Measurements from ENCODE around the gene DUSP2.
A peak's percentile ranks its signal among the peaks of the same experiment; 100 is the strongest.

The DUSP2 gene

GRCh38 chr2:96097951-96098823 is 47.1 kb downstream of the DUSP2 start:
- Histone ChIP-seq H3K4me3 (ENCODE audit: control insufficient read depth in 1 of 7, extremely low read depth in 1 of 7, insufficient read depth in 4 of 7, low read depth in 2 of 7, low read length in 6 of 7) (no peak overlapping the region), H3K4me1 (ENCODE audit: control extremely low read depth in 1 of 4, control insufficient read depth in 4 of 4, insufficient read depth in 4 of 4, low read length in 3 of 4) (peaks cover 0 to 3% (median 0%) of the 10 kb centered on the region in 4 experiments), H3K9me3 (ENCODE audit: control extremely low read depth in 1 of 5, control insufficient read depth in 4 of 5, insufficient read depth in 2 of 5, low read depth in 1 of 5, low read length in 4 of 5) (no peaks in the 10 kb centered on the region), H3K27ac (ENCODE audit: insufficient read depth in 1 of 2, low read depth in 1 of 2, low read length in 2 of 2, poor library complexity in 1 of 2, severe bottlenecking in 2 of 2) (no peak overlapping the region), H3K36me3 (ENCODE audit: control insufficient read depth in 4 of 4, insufficient read depth in 4 of 4, low read length in 3 of 4) (no peaks in the 10 kb centered on the region), H3K27me3 (replicated peaks in 2 of 5; ENCODE audit: control insufficient read depth in 4 of 5, insufficient read depth in 5 of 5, low read length in 4 of 5) (no peaks in the 10 kb centered on the region)
- no peak for DNase-seq
- CTCF ChIA-PET = interaction anchor here (0.7 to 1.1 kb wide), 2 partner anchors 9 to 12 kb away, joined by 3 read pairs; no protein-coding TSS in a partner anchor
- 100% methylated on average over 6 of the region's 7 CpGs for WGBS (ENCODE audit: insufficient coverage)
- POLR2A ChIA-PET = no interaction called here

GRCh38 chr2:96097441-96097840 is 47.8 kb downstream of the DUSP2 start:
- ChIA-PET CTCF (no interaction called here), POLR2A (no interaction called here)
- no peak overlapping the region for H3K27ac ChIP-seq (ENCODE audit: insufficient read depth in 1 of 2, low read depth in 1 of 2, low read length in 2 of 2, poor library complexity in 1 of 2, severe bottlenecking in 2 of 2)
- no peaks in the 10 kb centered on the region for H3K36me3 ChIP-seq (ENCODE audit: control insufficient read depth in 4 of 4, insufficient read depth in 4 of 4, low read length in 3 of 4)
- no peaks in the 10 kb centered on the region for H3K27me3 ChIP-seq (replicated peaks in 2 of 5; ENCODE audit: control insufficient read depth in 4 of 5, insufficient read depth in 5 of 5, low read length in 4 of 5)
- WGBS (ENCODE audit: insufficient coverage) = 100% methylated on average over 2 of the region's 5 CpGs
- no peak overlapping the region for H3K4me3 ChIP-seq (ENCODE audit: control insufficient read depth in 1 of 7, extremely low read depth in 1 of 7, insufficient read depth in 4 of 7, low read depth in 2 of 7, low read length in 6 of 7)
- H3K9me3 ChIP-seq (ENCODE audit: control extremely low read depth in 1 of 5, control insufficient read depth in 4 of 5, insufficient read depth in 2 of 5, low read depth in 1 of 5, low read length in 4 of 5) = no peaks in the 10 kb centered on the region
- peaks cover 0 to 3% (median 0%) of the 10 kb centered on the region in 4 experiments for H3K4me1 ChIP-seq (ENCODE audit: control extremely low read depth in 1 of 4, control insufficient read depth in 4 of 4, insufficient read depth in 4 of 4, low read length in 3 of 4)
- DNase-seq = no peak

GRCh38 chr2:96095116-96095636 is 50.1 kb downstream of the DUSP2 start:
- peak in 2 of 3 donors; percentile 13 to 41 for DNase-seq
- H3K27me3 ChIP-seq (replicated peaks in 2 of 5; ENCODE audit: control insufficient read depth in 4 of 5, insufficient read depth in 5 of 5, low read length in 4 of 5) = no peaks in the 10 kb centered on the region
- peaks cover 0 to 1% (median 0%) of the 10 kb centered on the region in 4 experiments for H3K4me1 ChIP-seq (ENCODE audit: control extremely low read depth in 1 of 4, control insufficient read depth in 4 of 4, insufficient read depth in 4 of 4, low read length in 3 of 4)
- H3K36me3 ChIP-seq (ENCODE audit: control insufficient read depth in 4 of 4, insufficient read depth in 4 of 4, low read length in 3 of 4) = no peaks in the 10 kb centered on the region
- ChIA-PET CTCF (no interaction called here), POLR2A (no interaction called here)
- no peak overlapping the region for H3K27ac ChIP-seq (ENCODE audit: insufficient read depth in 1 of 2, low read depth in 1 of 2, low read length in 2 of 2, poor library complexity in 1 of 2, severe bottlenecking in 2 of 2)
- H3K9me3 ChIP-seq (ENCODE audit: control extremely low read depth in 1 of 5, control insufficient read depth in 4 of 5, insufficient read depth in 2 of 5, low read depth in 1 of 5, low read length in 4 of 5) = no peaks in the 10 kb centered on the region
- H3K4me3 ChIP-seq (ENCODE audit: control insufficient read depth in 1 of 7, extremely low read depth in 1 of 7, insufficient read depth in 4 of 7, low read depth in 2 of 7, low read length in 6 of 7) = no peak overlapping the region
- WGBS (ENCODE audit: insufficient coverage) = 97% methylated on average over 4 of the region's 7 CpGs

GRCh38 chr2:96093528-96093927 is 51.7 kb downstream of the DUSP2 start:
- Histone ChIP-seq H3K36me3 (ENCODE audit: control insufficient read depth in 4 of 4, insufficient read depth in 4 of 4, low read length in 3 of 4) (no peaks in the 10 kb centered on the region), H3K9me3 (ENCODE audit: control extremely low read depth in 1 of 5, control insufficient read depth in 4 of 5, insufficient read depth in 2 of 5, low read depth in 1 of 5, low read length in 4 of 5) (no peaks in the 10 kb centered on the region), H3K4me1 (ENCODE audit: control extremely low read depth in 1 of 4, control insufficient read depth in 4 of 4, insufficient read depth in 4 of 4, low read length in 3 of 4) (no peaks in the 10 kb centered on the region), H3K27ac (ENCODE audit: insufficient read depth in 1 of 2, low read depth in 1 of 2, low read length in 2 of 2, poor library complexity in 1 of 2, severe bottlenecking in 2 of 2) (no peak overlapping the region), H3K4me3 (ENCODE audit: control insufficient read depth in 1 of 7, extremely low read depth in 1 of 7, insufficient read depth in 4 of 7, low read depth in 2 of 7, low read length in 6 of 7) (no peak overlapping the region), H3K27me3 (replicated peaks in 2 of 5; ENCODE audit: control insufficient read depth in 4 of 5, insufficient read depth in 5 of 5, low read length in 4 of 5) (no peaks in the 10 kb centered on the region)
- no peak for DNase-seq
- ChIA-PET CTCF (interaction anchor here (1.8 to 3.2 kb wide), 2 partner anchors 24 to 45 kb away, joined by 5 to 8 read pairs; partner anchors contain the start of gene ASTL), POLR2A (no interaction called here)
- WGBS (ENCODE audit: insufficient coverage) = 100% methylated on average over 4 of the region's 4 CpGs
